K562 (cell line): ENCODE measurements around the gene CD300C. TPM values are rescaled to one million over a fixed set of nuclear protein-coding genes. Genes with fewer than 3 reads are reported as not detected.
A peak's percentile ranks its signal among the peaks of the same experiment; 100 is the strongest.

Experiments
- ATAC-seq: fragments of 200-7000 bp; cut with Tn5 transposase; 3 replicates; pipeline ENCODE4 v1.9.1; 2020; ENCODE audit warnings: moderate library complexity
- BruUV-seq: library from RNA; stranded (reverse); fragments of 400-500 nt; replicated peaks from 2 replicates; lab custom pipeline; 2021; lab: Mats Ljungman, UMichigan
- CTCF ChIA-PET: fragments of 300-600 bp; formaldehyde crosslinking; extraction: SDS; loops from one replicate; lab custom pipeline; 2021; ENCODE audit warnings: low intra/inter-chr PET ratio; lab: Yijun Ruan, JAX
- POLR2A ChIA-PET: fragments of 300-600, 350-650 bp; sonication (Branson Sonifier 250); formaldehyde crosslinking; extraction: SDS; loops from one replicate; lab custom pipeline; 2021; ENCODE audit warnings: antibody characterized with exemption, inconsistent platforms; lab: Yijun Ruan, JAX
- DNase-seq, 4 experiments: peaks; one replicate each; pipeline versions ENCODE4 v3.0.0 to v3.0.0-alpha.2; 2011 to 2018; ENCODE audit warnings: low spot score in 3 of 4, mixed read lengths in 3 of 4; ENCODE audit errors: extremely low read depth in 1 of 4
- FAIRE-seq: peaks from 2 replicates; lab custom pipeline; 2011; peaks lifted over from hg19 to GRCh38; lab: Jason Lieb, UNC
- H2AFZ ChIP-seq: 2 replicates; pipeline ENCODE4 v1.6.0; 2011; ENCODE audit warnings: low read depth, low read length, control low read depth, inconsistent platforms
- H3K27ac ChIP-seq: fragments of 200-600 bp; 3 replicates; pipeline ENCODE4 v1.8.0; 2011; ENCODE audit warnings: low read depth, mild to moderate bottlenecking, control low read depth, inconsistent platforms, low read length, moderate library complexity, mixed read lengths; ENCODE audit errors: extremely low read depth
- H3K27me3 ChIP-seq, 2 experiments: fragments of 300-600 bp in 1 of 2; 2 replicates in 1 of 2; 3 replicates in 1 of 2; pipeline versions ENCODE4 v1.6.0 to v1.8.0; 2011; ENCODE audit warnings: inconsistent platforms in 2 of 2, low read length in 2 of 2, mild to moderate bottlenecking in 1 of 2, mixed read lengths in 1 of 2, moderate library complexity in 1 of 2; ENCODE audit not compliant: control insufficient read depth in 2 of 2, insufficient read depth in 2 of 2
- H3K36me3 ChIP-seq: fragments of 300-600 bp; 3 replicates; pipeline ENCODE4 v1.8.0; 2011; ENCODE audit warnings: mild to moderate bottlenecking, low read length, inconsistent platforms; ENCODE audit not compliant: control insufficient read depth, insufficient read depth
- H3K4me1 ChIP-seq, 2 experiments: fragments of 200-600 bp in 1 of 2; replicated peaks in 1 of 2; 2 replicates in 1 of 2; 3 replicates in 1 of 2; pipeline versions ENCODE4 v1.5.1 to v1.8.0; 2011; ENCODE audit warnings: inconsistent platforms in 2 of 2, low read length in 2 of 2, mild to moderate bottlenecking in 1 of 2, mixed read lengths in 1 of 2, moderate library complexity in 1 of 2; ENCODE audit not compliant: control insufficient read depth in 2 of 2, insufficient read depth in 2 of 2
- H3K4me2 ChIP-seq: 2 replicates; pipeline ENCODE4 v1.6.1; 2011; ENCODE audit warnings: low read length, control low read depth, inconsistent platforms, mixed read lengths; ENCODE audit not compliant: insufficient read depth
- H3K4me3 ChIP-seq: fragments of 200-600 bp; sonication (generic), shearing (Covaris generic); 2 replicates; pipeline ENCODE4 v1.5.1; 2016; ENCODE audit warnings: control low read depth, inconsistent platforms
- H3K79me2 ChIP-seq: fragments of 200-600 bp; 3 replicates; pipeline ENCODE4 v1.8.0; 2011; ENCODE audit warnings: low read length, inconsistent platforms; ENCODE audit not compliant: control insufficient read depth, insufficient read depth
- H3K9ac ChIP-seq, 2 experiments: 2 replicates each; pipeline versions ENCODE4 v1.6.0 to v1.6.1; 2011; ENCODE audit warnings: low read depth in 2 of 2, low read length in 2 of 2, control low read depth in 1 of 2, inconsistent platforms in 1 of 2, mild to moderate bottlenecking in 1 of 2, mixed read lengths in 1 of 2; ENCODE audit not compliant: insufficient read depth in 1 of 2
- H3K9me1 ChIP-seq: one replicate; pipeline ENCODE4 v1.6.0; 2011; ENCODE audit warnings: inconsistent platforms, mild to moderate bottlenecking, low read length, moderate library complexity; ENCODE audit not compliant: control insufficient read depth, insufficient read depth
- H3K9me3 ChIP-seq: replicated peaks from 2 replicates; pipeline ENCODE4 v1.5.1; 2011; ENCODE audit warnings: low read depth, low read length, inconsistent platforms; ENCODE audit not compliant: control insufficient read depth, insufficient read depth
- H4K20me1 ChIP-seq: replicated peaks from 2 replicates; pipeline ENCODE4 v1.6.1; 2011; ENCODE audit warnings: low read length, inconsistent platforms, mixed read lengths; ENCODE audit not compliant: control insufficient read depth, insufficient read depth
- BACH1 ChIP-seq: fragments of 200-800 bp; sonication (Bioruptor generic); IDR thresholded peaks from 2 replicates; pipeline ENCODE4 v1.6.1; 2016; ENCODE audit warnings: missing genetic modification characterization, missing compliant biosample characterization
- OTX1 ChIP-seq: fragments of 450-650 bp; formaldehyde crosslinking; IDR thresholded peaks from 2 replicates; pipeline ENCODE4 v1.4.0; 2022; ENCODE audit warnings: mild to moderate bottlenecking
- POLR3G ChIP-seq: IDR thresholded peaks from 2 replicates; pipeline ENCODE4 v1.6.1; 2011; ENCODE audit not compliant: insufficient read length, insufficient replicate concordance; ENCODE audit errors: extremely low read depth
- RAD21 ChIP-seq, 2 experiments: fragments of 250-450 bp in 1 of 2; fragments of 450-650 bp in 1 of 2; sonication (Bioruptor Pico) in 1 of 2; formaldehyde crosslinking in 1 of 2; IDR thresholded peaks in 1 of 2; conservative IDR thresholded peaks in 1 of 2; 2 replicates each; pipeline versions ENCODE4 v1.4.0 to v1.8.0; 2020 to 2022; ENCODE audit warnings: mild to moderate bottlenecking in 2 of 2, moderate library complexity in 1 of 2
- SOX6 ChIP-seq: fragments of 450-650 bp; IDR thresholded peaks from 2 replicates; pipeline ENCODE4 v1.6.1; 2014; ENCODE audit warnings: mild to moderate bottlenecking
- TFAM ChIP-seq: fragments of 250-450 bp; sonication (Bioruptor Pico); conservative IDR thresholded peaks from 2 replicates; pipeline ENCODE4 v1.5.0; 2021; ENCODE audit warnings: mild to moderate bottlenecking, moderate library complexity
- ZBTB17 ChIP-seq: fragments of 450-650 bp; formaldehyde crosslinking; IDR thresholded peaks from 2 replicates; pipeline ENCODE4 v1.4.0; 2020; ENCODE audit warnings: mild to moderate bottlenecking
- ZFP30 ChIP-seq: fragments of 250-450 bp; sonication (Bioruptor Pico); IDR thresholded peaks from 2 replicates; pipeline ENCODE4 v1.8.0; 2022; ENCODE audit warnings: moderate library complexity, mild to moderate bottlenecking, inconsistent platforms, borderline replicate concordance
- ZNF184 ChIP-seq: sonication (generic); formaldehyde crosslinking; IDR thresholded peaks from 2 replicates; pipeline ENCODE4 v1.5.0; 2020; ENCODE audit warnings: missing genetic modification reagents
- ZNF561 ChIP-seq: fragments of 450-650 bp; formaldehyde crosslinking; conservative IDR thresholded peaks from 2 replicates; pipeline ENCODE4 v1.4.0; 2020; ENCODE audit warnings: mild to moderate bottlenecking, moderate library complexity
- WGBS: fragments of 100-300 bp; shearing (Covaris generic); methylation state at CpG from one replicate; pipeline ENCODE4 v1.1.6; 2016; ENCODE audit warnings: low coverage, mixed read lengths; ENCODE audit not compliant: insufficient coverage; ENCODE audit errors: missing lambda C conversion rate; 5-methylcytosine and 5-hydroxymethylcytosine counted together
- in situ Hi-C: fragments of 300-500 bp; cut with MboI; formaldehyde crosslinking; loops from 4 replicates; pipeline ENCODE4 v1.15.0; 2018; ENCODE audit warnings: inconsistent platforms, mixed read lengths
- intact Hi-C: fragments of 100-400 bp; cut with micrococcal nuclease; formaldehyde crosslinking; loops from 2 replicates; pipeline ENCODE4 v1.14.2; 2022
- polyA plus RNA-seq, 8 experiments: library from polyadenylated mRNA; depleted of rRNA in 4 of 8; stranded (reverse) in 5 of 8; unstranded in 3 of 8; fragments of >200 nt; fragmentation: Nextera tagmentation in 2 of 8; fragmentation: Illumina TruSeq in 1 of 8; extraction: Ambion mirVana in 2 of 8; extraction: Trizol in 1 of 8; gene quantifications; 2 replicates each; pipeline versions ENCODE4 v1.2.1 to v1.2.3, GENCODE V29; 2011 to 2014; ENCODE audit warnings: inconsistent platforms in 1 of 8, missing spikeins in 1 of 8
- total RNA-seq, 7 experiments: library from RNA; depleted of rRNA in 6 of 7; stranded (reverse); fragments of >200 nt in 6 of 7; fragmentation: Illumina TruSeq in 2 of 7; extraction: Trizol in 2 of 7; gene quantifications; 2 replicates each; pipeline versions ENCODE4 v1.2.1 to v1.2.3, GENCODE V29; 2011 to 2021; ENCODE audit warnings: low replicate concordance in 1 of 7

CD300C gene
- total and polyA plus RNA-seq, 9 of the 15 experiments (the other 6 are each of a cell fraction or from before 2014, with no cell fraction given): 0.04 to 0.16 (median 0.07) TPM; not detected in 6

GRCh38 chr17:74568106-74568873 lies 22.4 kb upstream of the CD300C start:
- intact Hi-C loops (no loop called here), in situ Hi-C loops (no loop called here)
- peak; percentile 67 for FAIRE-seq
- H3K9me1 ChIP-seq: no peaks in the 10 kb centered on the region
- 0 out of 2 replicates have a peak, but pooled peaks have one; percentile 52 for TF ChIP-seq OTX1
- no peak for TF ChIP-seq RAD21 (CRISPR knock-in tag; conservative IDR thresholded peaks at IDR 0.05 in 1 of 2, IDR thresholded peaks at IDR 0.05 in 1 of 2)
- TF ChIP-seq, all 486 proteins: peak for 1
- CTCF ChIA-PET: no interaction called here
- H3K27me3 ChIP-seq: peaks cover 0 to 41% of the 10 kb centered on the region in 2 experiments; a peak in 4 of 5 replicates
- POLR2A ChIA-PET: no interaction called here
- 1% methylated on average over 4 of the region's 4 CpGs for WGBS
- H3K36me3 ChIP-seq: no peaks in the 10 kb centered on the region
- no peak overlapping the region; the same call in 2 of the 3 replicates for H3K27ac ChIP-seq
- H3K4me2 ChIP-seq: no peak overlapping the region
- no peak overlapping the region for H3K9ac ChIP-seq
- no peak overlapping the region for H2AFZ ChIP-seq
- H3K4me1 ChIP-seq: no peaks in the 10 kb centered on the region
- peaks cover 4% of the 10 kb centered on the region for H4K20me1 ChIP-seq
- BruUV-seq: no TSS peak
- ATAC-seq (no peak), DNase-seq (no peak)
- H3K9me3 ChIP-seq: no peaks in the 10 kb centered on the region
- H3K79me2 ChIP-seq: no peaks in the 10 kb centered on the region
- H3K4me3 ChIP-seq: no peak overlapping the region

GRCh38 chr17:74567397-74567796 lies 21.5 kb upstream of the CD300C start, which contains the start of gene CD300H:
TSS of gene CD300H (minus strand) at chr17:74567509.
- H3K36me3 ChIP-seq: no peaks in the 10 kb centered on the region
- no peak within 1 kb of the TSS for H2AFZ ChIP-seq
- peaks cover 4% of the 10 kb centered on the region for H4K20me1 ChIP-seq
- no peak within 1 kb of the TSS for H3K9ac ChIP-seq
- in situ Hi-C loops: no loop called here
- no peaks in the 10 kb centered on the region for H3K9me3 ChIP-seq
- POLR2A ChIA-PET: no interaction called here
- no peak within 1 kb of the TSS for H3K4me2 ChIP-seq
- no peaks in the 10 kb centered on the region for H3K9me1 ChIP-seq
- ATAC-seq (no peak), FAIRE-seq (no peak), DNase-seq (no peak)
- no peak within 1 kb of the TSS for H3K27ac ChIP-seq
- CTCF ChIA-PET: no interaction called here
- intact Hi-C loops: no loop called here
- no peaks in the 10 kb centered on the region for H3K79me2 ChIP-seq
- no TSS peak for BruUV-seq
- peaks cover 0 to 44% of the 10 kb centered on the region in 2 experiments; a peak in 4 of 5 replicates for H3K27me3 ChIP-seq
- WGBS: 0% methylated on average over 2 of the region's 2 CpGs
- no peak for TF ChIP-seq ZFP30 (CRISPR knock-in tag)
- no peak for TF ChIP-seq POLR3G
- TF ChIP-seq TFAM: no peak
- TF ChIP-seq ZNF184: no peak
- no peak for TF ChIP-seq SOX6
- no peak for TF ChIP-seq ZBTB17
- TF ChIP-seq BACH1: no peak
- no peak for TF ChIP-seq ZNF561
- H3K4me3 ChIP-seq: no peak within 1 kb of the TSS
- no peaks in the 10 kb centered on the region for H3K4me1 ChIP-seq
